HepG2 (cell line): ENCODE measurements around the gene CAMK2D. TPM values are rescaled to one million over a fixed set of nuclear protein-coding genes. Genes with fewer than 3 reads are reported as not detected.

Experiments used
- HNF1B ChIP-seq: sonication (generic); formaldehyde crosslinking; IDR thresholded peaks from 2 replicates; pipeline ENCODE4 v1.5.1; 2020; ENCODE audit warnings: mild to moderate bottlenecking, moderate library complexity, missing genetic modification reagents
- HOXA3 ChIP-seq: sonication (generic); formaldehyde crosslinking; IDR thresholded peaks from 2 replicates; pipeline ENCODE4 v1.5.0; 2020; ENCODE audit warnings: missing genetic modification reagents
- IRF1 ChIP-seq: sonication (generic); formaldehyde crosslinking; IDR thresholded peaks from 2 replicates; pipeline ENCODE4 v1.4.0; 2020; ENCODE audit warnings: low read depth, mild to moderate bottlenecking, missing genetic modification reagents
- KDM5A ChIP-seq: fragments of 200-600 bp; sonication (generic); IDR thresholded peaks from 2 replicates; pipeline ENCODE4 v1.7.0; 2018; ENCODE audit warnings: antibody characterized with exemption, mild to moderate bottlenecking, low read length, borderline replicate concordance
- SNAPC2 ChIP-seq: sonication (generic); formaldehyde crosslinking; IDR thresholded peaks from 2 replicates; pipeline ENCODE4 v1.8.1; 2022; ENCODE audit warnings: mild to moderate bottlenecking, missing genetic modification reagents
- TARDBP ChIP-seq: sonication (generic); formaldehyde crosslinking; IDR thresholded peaks from 2 replicates; pipeline ENCODE4 v1.8.0; 2022; ENCODE audit warnings: mild to moderate bottlenecking, missing genetic modification reagents
- TMF1 ChIP-seq: sonication (generic); formaldehyde crosslinking; IDR thresholded peaks from 2 replicates; pipeline ENCODE4 v1.8.1; 2022; ENCODE audit warnings: low read depth, missing genetic modification reagents
- TOPORS ChIP-seq: sonication (generic); formaldehyde crosslinking; IDR thresholded peaks from 2 replicates; pipeline ENCODE4 v1.8.0; 2023; ENCODE audit warnings: mild to moderate bottlenecking, missing genetic modification reagents
- YEATS4 ChIP-seq: sonication (generic); formaldehyde crosslinking; IDR thresholded peaks from 2 replicates; pipeline ENCODE4 v1.4.0; 2020; ENCODE audit warnings: missing genetic modification reagents, borderline replicate concordance
- ZBTB33 ChIP-seq: sonication (generic); formaldehyde crosslinking; IDR thresholded peaks from 2 replicates; pipeline ENCODE4 v1.4.0; 2020; ENCODE audit warnings: missing genetic modification reagents
- ZBTB39 ChIP-seq: sonication (generic); formaldehyde crosslinking; IDR thresholded peaks from 2 replicates; pipeline ENCODE4 v1.5.0; 2020; ENCODE audit warnings: missing genetic modification reagents
- ZMYM4 ChIP-seq: sonication (generic); formaldehyde crosslinking; IDR thresholded peaks from 2 replicates; pipeline ENCODE4 v1.8.1; 2023; ENCODE audit warnings: mild to moderate bottlenecking, missing genetic modification reagents
- ZNF121 ChIP-seq: sonication (generic); formaldehyde crosslinking; IDR thresholded peaks from 2 replicates; pipeline ENCODE4 v1.5.0; 2020; ENCODE audit warnings: mild to moderate bottlenecking, missing genetic modification reagents
- ZNF230 ChIP-seq: sonication (generic); formaldehyde crosslinking; IDR thresholded peaks from 2 replicates; pipeline ENCODE4 v1.4.0; 2020; ENCODE audit warnings: mild to moderate bottlenecking, missing genetic modification reagents
- ZNF275 ChIP-seq: sonication (generic); formaldehyde crosslinking; IDR thresholded peaks from 2 replicates; pipeline ENCODE4 v1.8.0; 2022; ENCODE audit warnings: missing genetic modification reagents, mild to moderate bottlenecking, inconsistent platforms, borderline replicate concordance
- ZNF333 ChIP-seq: sonication (generic); formaldehyde crosslinking; IDR thresholded peaks from 2 replicates; pipeline ENCODE4 v1.4.0; 2020; ENCODE audit warnings: mild to moderate bottlenecking, missing genetic modification reagents, borderline replicate concordance
- ZNF607 ChIP-seq: sonication (generic); formaldehyde crosslinking; IDR thresholded peaks from 2 replicates; pipeline ENCODE4 v1.5.1; 2020; ENCODE audit warnings: missing genetic modification reagents, mild to moderate bottlenecking, borderline replicate concordance
- ZNF792 ChIP-seq: IDR thresholded peaks from 2 replicates; pipeline ENCODE4 v1.6.1; 2016
- ZSCAN9 ChIP-seq: IDR thresholded peaks from 2 replicates; pipeline ENCODE4 v1.6.1; 2016; ENCODE audit warnings: borderline replicate concordance
- polyA plus RNA-seq, 8 experiments: library from polyadenylated mRNA; depleted of rRNA in 3 of 8; stranded (reverse) in 7 of 8; unstranded in 1 of 8; fragments of >200 nt; fragmentation: Illumina TruSeq in 4 of 8; extraction: Trizol in 4 of 8; gene quantifications; 2 replicates each; pipeline versions ENCODE4 v1.2.1 to v1.2.3, GENCODE V29; 2011 to 2016; ENCODE audit warnings: low read depth in 4 of 8, missing spikeins in 1 of 8, mixed read lengths in 1 of 8; ENCODE audit not compliant: insufficient read depth in 1 of 8
- total RNA-seq, 5 experiments: library from RNA; depleted of rRNA; stranded (reverse); fragments of >200 nt; fragmentation: Illumina TruSeq; extraction: Trizol; gene quantifications; 2 replicates each; pipeline ENCODE4 v1.2.3, GENCODE V29; 2016; ENCODE audit warnings: low read depth in 1 of 5

The CAMK2D gene
- total and polyA plus RNA-seq, 2 of the 13 experiments (the other 11 are each of a cell fraction or from before 2014, with no cell fraction given): 18.0 to 65.4 TPM

- TF ChIP-seq HNF1B (CRISPR knock-in tag) (peak; percentile 84; the same call in 1 of the 2 replicates), ZBTB39 (no peak), ZNF333 (CRISPR knock-in tag) (peak; percentile 74), ZNF121 (CRISPR knock-in tag) (0 out of 2 replicates have a peak, but pooled peaks have one; percentile 21), IRF1 (CRISPR knock-in tag) (0 out of 2 replicates have a peak, but pooled peaks have one; percentile 50), YEATS4 (CRISPR knock-in tag) (peak; percentile 71), TMF1 (CRISPR knock-in tag) (0 out of 2 replicates have a peak, but pooled peaks have one; percentile 46), KDM5A (peak; percentile 82; the same call in 1 of the 2 replicates), TARDBP (CRISPR knock-in tag) (peak; percentile 84), ZBTB33 (peak; percentile 24; the same call in 1 of the 2 replicates), SNAPC2 (CRISPR knock-in tag) (peak; percentile 50), ZNF275 (peak; percentile 46; the same call in 1 of the 2 replicates), ZNF607 (CRISPR knock-in tag) (no peak), ZMYM4 (CRISPR knock-in tag) (peak; percentile 99), ZSCAN9 (0 out of 2 replicates have a peak, but pooled peaks have one; percentile 42), HOXA3 (CRISPR knock-in tag) (peak; percentile 70; the same call in 1 of the 2 replicates), TOPORS (CRISPR knock-in tag) (no peak), ZNF230 (no peak), ZNF792 (CRISPR knock-in tag) (peak; percentile 73; the same call in 1 of the 2 replicates)
These were observed 869 bp upstream of the CAMK2D start (continued) for GRCh38 chr4:113762186-113763028.
